GM18508 (cell line): ENCODE data around the gene SIVA1.
"Not testable (repeated sequence)": the region's sequence is repeated elsewhere in the genome, so short reads cannot be mapped to it uniquely, and the experiment has no call there.

ENCODE experiments used
- ATAC-seq: cut with Tn5 transposase; IDR thresholded peaks from one replicate; pipeline ENCODE4 v1.9.1; 2021; ENCODE audit warnings: moderate number of reproducible peaks; ENCODE audit not compliant: insufficient read depth, unreplicated experiment

SIVA1 gene

DNA sequence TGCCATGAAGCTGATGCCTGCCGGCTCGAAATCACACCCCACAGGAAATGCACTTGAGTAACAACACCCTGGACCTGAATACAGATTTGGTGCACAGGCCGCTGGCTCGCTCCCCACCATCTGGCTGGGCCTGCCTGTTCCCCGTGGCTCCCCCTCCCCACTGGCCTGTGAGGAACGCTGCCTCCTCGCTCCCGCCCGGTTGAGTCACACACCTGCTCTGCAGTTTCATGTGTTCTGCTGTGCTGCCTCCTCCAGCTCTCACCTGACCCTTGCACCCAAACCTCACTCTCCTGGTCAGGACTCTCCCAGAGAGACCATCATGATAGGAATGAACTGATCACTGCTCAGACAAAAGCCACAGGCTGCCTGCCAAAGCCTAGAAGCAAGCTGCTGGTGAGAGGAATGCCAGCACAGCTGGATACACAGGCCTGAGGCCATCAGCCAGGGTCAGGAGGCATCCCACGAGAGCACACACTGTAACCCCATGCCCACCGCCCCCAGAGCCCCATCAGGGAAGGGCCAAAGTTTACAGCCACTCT, 3.8 kb upstream of the SIVA1 start:
- no peak for ATAC-seq

DNA sequence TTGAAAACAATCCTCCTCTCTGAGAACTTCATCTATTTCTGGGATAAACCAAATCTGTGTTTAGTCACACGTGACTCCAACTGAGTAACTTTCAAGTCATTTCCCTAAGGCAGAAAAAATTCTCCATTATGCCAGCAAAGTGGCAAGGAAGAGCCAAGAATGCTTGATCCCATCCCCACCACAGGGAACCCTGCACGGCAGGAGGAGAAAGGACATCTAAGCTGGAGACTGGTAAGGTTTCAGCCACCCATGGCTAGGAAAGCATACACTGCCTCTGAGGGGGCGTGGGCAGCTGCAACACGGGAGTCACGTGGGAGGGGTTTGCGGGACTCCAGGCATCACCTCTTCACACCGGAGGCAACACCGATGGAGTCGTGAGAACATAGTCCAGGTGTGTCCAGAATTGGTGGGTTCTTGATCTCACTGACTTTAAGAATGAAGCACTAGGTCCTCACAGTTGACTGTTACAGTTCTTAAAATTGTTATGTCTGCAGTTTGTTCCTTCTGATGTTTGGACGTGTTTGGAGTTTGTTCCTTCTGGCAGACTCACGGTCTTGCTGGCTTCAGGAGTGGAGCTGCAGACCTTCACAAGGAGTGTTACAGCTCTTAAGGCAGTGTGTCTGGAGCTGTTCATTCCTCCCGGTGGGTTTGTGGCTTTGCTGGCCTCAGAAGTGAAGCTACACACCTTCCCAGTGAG, 2.7 kb upstream of the SIVA1 start:
- ATAC-seq: no peak

DNA sequence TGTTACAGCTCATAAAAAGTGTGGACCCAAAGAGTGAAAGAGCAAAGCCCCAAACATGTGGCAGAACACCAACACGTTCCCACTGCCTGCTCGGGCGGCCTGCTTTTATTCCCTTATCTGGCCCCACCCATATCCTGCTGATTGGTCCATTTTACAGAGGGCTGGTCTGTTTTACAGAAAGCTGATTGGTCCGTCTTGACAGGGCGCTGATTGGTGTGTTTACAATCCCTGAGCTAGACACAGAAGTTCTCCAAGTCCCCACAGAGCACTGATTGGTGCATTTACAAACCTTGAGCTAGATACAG, 2.2 kb upstream of the SIVA1 start:
- not testable (repeated sequence) for ATAC-seq

DNA sequence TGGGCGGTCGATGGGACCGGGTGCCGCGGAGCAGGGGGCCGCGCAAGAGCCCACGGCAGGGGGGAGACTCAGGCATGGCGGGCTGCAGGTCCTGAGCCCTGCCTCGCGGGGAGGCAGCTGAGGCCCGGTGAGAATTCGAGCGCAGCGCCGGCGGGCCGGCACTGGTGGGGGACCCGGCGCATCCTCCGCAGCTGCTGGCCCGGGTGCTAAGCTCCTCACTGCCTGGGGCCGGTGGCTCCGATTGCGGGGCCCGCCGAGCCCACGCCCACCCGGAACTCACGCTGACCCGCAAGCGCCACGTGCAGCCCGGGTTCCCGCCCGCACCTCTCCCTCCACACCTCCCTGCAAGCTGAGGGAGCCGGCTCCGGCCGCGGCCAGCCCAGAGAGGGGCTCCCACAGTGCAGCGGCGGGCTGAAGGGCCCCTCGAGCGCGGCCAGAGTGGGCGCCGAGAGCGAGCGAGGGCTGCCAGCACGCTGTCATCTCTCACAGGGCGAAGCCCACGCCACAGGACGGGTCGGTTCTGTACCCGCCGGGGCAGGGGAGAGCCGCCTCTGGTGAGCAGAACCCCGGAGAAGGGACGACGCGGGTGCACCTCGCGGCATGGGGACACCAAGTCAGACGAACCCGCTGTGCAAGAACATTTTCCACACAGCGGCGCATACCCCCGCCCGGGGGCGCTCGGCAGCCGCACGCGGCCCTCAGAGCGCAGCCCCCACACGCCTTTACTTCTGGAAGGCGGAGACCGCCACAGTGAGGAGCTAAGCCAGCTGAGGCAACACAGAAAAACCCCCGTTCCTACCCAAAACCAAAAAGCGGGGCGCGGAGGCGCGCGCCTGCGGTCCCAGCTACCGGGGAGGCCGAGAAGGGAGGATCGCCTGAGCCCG, 1.2 kb upstream of the SIVA1 start:
- no peak for ATAC-seq

DNA sequence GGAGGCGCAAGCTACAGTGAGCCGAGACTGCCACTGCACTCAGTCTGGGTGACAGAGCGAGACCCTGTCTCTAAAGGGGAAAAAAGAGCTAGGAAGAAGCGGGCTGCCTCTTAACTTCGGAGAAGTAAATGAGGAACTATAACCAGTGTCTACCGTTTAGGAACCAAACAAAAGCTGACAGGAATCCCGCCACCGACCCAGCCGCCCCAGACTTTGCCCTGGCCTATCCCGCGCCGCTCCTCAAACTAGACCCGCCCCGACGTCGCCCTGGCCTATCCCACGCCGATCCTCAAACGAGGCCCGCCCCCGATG, 568 bp upstream of the SIVA1 start:
- peak; percentile 39 for ATAC-seq

DNA sequence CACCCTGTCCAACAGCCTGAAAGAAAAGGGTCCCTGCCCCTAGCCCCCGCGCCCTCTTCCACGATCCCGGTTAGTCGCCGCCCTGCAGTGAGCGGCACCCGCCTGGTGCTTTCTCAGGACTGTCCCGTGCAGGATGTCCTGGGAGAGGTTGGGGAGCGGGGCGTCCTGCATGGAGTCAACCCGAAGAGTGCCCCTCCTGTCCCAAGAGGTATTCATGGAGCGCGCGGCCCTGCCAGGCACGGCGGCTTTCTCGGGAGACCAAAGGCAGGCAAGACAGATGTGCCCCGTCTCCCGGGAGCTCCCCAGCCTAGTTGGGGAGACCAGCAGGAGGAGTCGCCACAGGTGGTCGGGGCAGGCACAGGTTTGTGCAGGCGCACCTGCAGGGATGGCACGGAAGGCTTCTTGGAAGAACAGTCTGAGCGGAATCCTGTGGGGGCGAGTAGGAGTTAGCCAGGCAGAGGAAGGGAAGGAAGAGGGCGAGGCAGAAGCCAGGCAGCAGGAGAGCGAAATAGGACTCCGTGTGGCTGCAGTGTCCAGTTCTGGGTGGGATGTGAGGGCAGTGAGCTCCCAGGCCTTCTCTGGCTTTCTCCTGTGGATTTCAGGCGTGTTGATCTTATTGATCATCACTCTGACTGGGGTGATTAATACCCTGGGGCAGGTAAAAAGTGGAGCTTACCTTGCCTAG, 723 bp downstream of the SIVA1 start:
- no peak for ATAC-seq

DNA sequence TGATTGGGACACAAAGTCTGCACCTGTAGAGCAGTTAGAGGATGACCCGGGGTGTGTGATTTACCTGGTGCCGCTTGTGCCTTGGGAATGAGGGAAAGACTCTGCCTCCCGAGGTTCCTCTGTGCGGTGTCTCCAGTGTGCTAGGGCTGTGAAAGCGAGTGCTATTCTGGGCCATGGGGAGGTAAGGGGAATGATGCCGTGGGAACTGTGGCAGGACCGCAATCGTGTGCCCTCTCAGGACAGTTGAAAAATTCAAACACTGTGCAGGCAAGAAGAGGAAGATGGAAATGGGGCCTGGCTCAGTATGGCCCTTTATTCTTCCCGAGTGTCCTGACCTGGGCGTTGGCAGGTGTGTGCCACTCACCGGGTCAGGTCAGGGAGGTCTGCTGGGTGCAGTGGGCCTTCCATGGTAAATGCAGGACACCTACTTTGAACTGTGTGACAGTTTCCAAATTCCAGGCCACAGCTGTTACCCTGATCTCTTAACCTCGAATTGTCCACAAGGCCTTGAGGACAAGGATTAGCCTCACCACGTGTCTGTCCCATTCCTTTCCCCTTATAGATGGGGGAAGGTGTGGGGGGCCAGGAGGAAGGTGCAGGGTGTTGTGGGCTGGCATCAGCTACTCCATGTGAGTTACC, 1.4 kb downstream of the SIVA1 start:
- ATAC-seq: no peak

DNA sequence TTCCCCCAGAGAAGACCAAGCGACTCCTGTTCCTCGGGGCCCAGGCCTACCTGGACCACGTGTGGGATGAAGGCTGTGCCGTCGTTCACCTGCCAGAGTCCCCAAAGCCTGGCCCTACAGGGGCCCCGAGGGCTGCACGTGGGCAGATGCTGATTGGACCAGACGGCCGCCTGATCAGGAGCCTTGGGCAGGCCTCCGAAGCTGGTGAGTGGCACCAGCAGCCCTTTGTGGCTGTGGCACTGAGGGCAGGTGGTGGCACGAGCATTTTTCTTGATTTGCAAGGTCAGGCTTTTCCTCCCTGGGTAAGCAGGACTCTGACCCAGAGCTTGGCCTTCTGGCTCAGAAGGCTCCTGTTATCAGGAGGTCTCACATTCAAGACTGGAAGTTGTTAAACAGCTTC, 2.7 kb downstream of the SIVA1 start:
- no peak for ATAC-seq

DNA sequence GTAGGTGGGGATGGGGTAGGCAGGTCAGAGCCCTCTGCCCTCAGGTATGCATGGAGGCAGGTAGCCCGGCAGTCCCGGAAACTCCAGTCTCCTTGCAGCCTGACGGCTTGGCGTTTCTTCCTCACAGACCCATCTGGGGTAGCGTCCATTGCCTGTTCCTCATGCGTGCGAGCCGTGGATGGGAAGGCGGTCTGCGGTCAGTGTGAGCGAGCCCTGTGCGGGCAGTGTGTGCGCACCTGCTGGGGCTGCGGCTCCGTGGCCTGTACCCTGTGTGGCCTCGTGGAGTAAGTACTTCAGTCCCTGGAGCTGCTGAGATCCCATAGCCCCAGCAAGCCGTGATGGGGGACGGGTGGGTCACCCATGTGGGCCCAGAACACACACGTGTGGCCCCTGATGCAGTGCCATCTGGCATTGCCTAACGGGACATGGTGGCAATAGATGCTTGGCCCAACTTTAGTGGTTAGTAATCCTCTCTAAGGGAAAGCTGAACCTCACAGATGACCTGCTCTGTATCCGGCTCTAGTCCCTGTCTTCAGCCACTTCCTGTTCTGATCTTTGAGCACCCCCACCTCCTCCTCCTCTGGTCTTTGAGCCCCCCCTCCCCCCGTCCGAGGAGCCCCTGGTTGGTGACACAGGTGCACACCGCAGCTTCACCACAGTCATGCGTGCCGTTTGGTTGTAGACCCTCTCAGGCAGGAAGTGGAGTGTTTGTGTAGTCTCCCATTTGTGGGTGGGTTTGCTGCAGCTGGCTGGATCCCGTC, 3.7 kb downstream of the SIVA1 start:
- ATAC-seq: no peak

DNA sequence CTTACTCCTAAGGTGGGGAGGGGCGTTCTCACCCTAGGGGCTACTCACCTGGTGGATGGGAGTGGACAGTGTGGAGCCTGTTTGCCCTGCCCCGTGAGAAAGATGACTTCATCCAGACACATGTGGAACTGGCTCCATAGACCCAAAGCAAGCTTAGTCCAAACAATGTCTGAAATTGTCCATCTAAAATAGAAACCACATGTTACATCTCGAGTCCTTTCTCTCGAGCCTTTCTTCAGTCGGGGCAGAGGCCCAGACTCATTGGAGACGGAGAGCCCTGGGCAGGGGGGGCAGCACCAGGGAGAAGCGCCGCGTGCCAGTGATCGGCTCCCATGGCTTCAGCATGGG, 4.3 kb downstream of the SIVA1 start:
- ATAC-seq: no peak

DNA sequence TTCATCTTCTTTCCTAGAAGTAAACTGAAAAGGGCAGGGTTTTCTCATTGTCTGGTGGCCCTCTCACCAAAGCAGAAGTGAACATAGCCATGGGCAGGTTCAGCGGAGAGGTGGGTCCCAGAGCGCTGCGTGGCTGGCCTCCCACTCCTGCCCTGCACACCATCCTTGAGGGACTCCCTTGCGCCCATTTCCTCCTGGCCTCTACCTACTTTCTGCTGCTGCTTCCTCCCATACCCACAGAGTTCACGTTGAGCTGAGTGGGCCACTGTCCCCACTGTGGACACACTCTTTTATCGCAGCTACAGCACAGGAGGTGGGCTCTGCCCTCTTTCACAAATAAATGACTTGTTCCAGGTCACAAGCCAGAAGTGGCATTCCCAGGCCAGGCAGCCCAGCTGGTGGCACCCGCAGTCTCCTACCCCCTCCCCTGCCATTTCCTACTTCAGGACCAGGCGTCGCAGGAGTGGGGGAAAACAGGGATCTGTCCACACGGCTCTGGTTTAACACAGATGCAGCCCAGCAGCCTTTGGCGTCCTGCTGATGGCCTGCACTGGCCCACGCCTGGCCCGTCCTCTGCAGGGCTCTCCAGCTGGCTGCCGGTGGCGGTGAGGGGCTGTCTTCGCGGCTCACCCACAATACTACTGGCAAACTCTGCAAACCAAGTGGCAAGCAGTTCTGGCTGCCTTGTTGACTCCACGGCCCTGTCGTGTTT, 4.9 kb downstream of the SIVA1 start:
- ATAC-seq: no peak

DNA sequence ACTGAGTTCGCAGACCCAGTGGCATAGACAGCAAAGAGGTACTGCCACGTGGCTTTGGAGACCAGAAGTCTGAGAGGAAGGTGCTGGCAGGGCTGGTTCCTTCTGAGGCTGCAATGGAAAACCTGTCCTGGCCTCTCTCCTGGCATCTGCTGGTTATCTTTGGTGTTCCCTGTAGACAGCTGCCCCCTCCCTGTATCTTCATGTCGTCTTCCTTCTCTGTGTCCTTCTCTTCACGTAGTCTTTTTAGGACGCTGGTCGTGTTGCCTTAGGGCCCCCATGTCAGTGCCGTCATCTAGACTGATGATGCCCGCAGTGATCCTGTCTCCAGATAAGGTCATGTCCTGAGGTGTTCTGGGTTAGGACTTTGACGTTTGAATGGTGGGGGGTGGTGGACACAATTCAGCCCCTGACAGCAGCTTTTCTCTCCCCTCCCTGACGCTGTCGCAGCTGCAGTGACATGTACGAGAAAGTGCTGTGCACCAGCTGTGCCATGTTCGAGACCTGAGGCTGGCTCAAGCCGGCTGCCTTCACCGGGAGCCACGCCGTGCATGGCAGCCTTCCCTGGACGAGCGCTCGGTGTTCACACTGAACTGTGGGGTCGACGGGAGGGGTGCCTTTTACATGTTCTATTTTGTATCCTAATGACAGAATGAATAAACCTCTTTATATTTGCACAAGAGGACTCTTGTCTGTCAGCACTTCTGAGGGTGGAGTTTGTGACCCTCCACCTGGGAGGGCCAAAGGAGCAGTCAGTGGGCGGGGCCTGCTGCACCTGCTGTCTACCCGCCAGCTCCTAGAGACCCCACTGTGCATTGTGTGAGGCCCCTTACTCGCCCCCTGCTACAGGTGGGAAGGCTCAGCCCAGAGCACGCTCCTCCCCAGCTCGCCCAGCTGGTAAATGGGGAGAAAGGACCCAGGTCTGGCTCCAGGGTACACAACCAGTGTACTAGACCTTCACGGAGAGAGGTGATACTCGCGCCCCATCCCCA, 6.3 kb downstream of the SIVA1 start:
- ATAC-seq: no peak

DNA sequence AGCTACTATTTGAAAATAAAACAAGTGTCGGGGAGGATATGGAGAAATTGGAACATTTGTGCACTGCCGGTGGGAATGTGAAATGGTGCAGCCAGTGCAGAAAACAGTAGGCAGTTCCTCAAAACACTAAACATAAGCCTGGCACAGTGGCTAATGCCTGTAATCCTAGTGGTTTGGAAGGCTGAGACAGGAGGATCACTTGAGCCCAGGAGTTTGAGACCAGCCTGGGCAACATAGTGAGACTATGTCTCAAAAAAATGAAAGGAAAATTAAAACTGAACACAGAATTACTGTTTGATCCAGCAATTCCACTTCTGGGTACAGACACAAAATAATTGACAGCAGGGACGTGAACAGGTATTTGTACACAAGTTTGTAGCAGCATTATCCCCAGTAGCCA, 12.6 kb downstream of the SIVA1 start:
- ATAC-seq: no peak

DNA sequence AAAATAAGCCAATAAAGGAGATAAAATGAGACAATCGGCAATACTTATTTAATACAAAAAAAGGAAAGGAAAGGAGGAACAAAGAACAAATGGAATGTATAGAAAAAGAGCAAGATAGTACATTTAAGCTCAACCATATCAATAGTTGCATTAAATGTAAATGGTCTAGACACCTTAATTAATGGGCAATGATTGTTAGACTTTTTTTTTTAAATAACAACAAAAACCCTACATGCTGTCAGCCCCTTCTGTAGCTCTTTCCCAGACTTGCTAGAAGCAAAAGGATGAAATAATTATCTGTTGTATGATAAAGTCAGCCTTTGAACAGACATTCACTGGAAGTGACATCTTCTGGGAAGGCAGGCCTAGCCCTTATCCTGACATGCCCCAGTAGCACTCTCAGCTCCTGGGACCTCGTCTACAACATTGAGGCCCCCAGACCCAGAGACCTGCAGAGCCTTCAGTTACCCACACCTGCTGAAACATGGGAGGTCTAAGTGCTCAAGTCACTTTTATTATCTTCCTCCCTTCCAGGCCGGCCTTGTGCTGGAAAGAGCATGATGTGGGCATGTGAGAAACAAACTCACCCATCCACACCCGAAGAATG, 13.4 kb downstream of the SIVA1 start:
- ATAC-seq: no peak

DNA sequence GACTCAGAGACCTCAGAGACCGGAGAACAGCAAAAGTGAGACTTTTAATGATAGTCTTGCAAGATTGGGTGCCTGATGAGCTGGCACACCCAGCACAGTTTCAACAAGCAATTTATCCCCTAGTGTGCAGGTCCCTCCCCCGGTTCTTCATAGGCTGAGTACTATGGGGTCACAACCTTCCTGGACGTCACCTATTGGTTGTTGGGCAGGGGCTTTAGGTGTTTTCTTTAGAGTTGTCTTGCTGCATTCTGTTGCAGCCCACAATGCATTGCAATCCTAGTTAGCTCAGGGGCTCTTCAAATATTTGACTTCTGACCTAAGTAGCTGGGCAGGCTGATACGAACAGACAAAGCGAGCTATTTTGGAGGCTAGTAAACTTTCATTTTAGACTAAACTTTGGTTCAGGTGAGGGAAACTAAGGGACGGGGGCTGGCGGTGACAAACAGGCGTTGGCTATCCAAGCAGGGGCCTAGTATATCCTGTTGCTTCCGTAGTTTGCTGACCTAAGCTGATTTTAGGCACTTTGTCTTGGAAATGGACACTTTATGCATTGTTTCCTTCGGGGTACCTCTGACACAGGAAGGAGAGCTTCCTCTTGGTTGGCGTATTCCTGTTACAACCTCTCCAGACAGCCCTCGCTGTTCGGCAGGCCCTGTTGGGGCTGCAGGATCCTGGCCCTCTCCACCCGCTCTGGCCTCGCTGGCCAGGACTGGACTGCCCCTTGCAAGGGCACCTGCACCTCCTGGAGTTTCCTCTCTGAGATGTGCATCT, 14.1 kb downstream of the SIVA1 start:
- no peak for ATAC-seq

DNA sequence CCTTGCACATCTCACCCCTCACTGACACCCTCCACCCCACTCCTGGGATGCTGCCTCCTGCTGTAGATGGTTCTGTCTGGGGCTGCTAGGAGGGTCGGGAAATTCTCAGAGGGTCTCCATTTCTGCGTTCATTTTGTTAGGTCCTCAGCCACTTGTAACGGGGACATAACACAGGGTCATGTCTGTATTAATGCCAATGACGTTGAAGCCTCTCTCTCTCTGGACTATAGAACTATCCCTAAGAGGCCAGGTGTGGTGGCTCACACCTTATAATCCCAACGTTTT, 14.6 kb downstream of the SIVA1 start:
- no peak for ATAC-seq

DNA sequence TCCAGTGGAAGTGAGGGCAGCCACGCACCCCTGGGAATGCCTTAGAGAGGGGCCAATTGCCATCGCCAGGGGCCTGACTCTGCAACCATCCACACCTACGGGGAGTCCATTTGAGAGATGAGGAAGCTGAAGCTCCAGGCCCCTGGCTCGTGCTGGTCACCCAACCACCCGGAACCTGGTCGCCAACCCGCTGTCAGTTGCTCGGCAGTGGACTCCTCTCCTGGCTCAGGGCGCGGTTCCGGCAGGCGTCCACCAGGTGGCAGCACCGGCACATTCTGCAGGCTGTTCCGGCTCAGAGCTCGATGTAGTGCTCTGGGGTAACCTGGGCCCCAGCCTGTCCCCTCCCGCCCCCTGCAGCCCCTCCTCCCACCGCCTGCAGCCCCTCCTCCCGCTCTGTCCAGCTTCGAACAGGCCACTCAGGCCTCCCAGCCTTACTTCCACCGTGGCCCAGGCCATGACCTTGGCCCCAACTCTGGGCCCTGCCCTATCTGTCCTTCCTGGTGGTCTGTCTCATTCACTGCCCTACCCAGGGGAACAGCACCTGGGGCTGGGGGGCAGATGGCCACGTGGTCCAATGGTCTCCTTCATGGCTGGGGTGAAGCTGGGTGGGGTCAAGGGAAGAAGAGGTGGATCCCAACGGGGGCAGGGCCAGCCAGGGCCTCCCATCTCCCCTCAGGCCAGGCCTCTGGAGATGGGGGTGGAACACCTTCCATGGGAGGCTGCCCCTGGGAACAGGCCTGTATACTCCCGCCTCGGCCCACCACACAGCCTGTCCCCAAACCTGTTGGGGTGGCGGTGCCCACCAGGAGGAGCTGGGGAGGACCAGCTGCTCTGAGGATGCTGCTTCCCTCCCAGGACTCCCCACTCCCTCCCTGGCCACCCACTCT, 15.7 kb downstream of the SIVA1 start:
- no peak for ATAC-seq
